Lower leg skin (tissue), 3 donors: ENCODE measurements around the gene ARHGEF25.

Experiments
- CTCF ChIP-seq, 3 donors: fragments of 450-650 bp; IDR thresholded peaks; one replicate each; pipeline ENCODE4 v1.5.1; 2016; ENCODE audit warnings: antibody characterized with exemption in 3 of 3, mild to moderate bottlenecking in 3 of 3, moderate library complexity in 2 of 3
- POLR2A ChIP-seq, 2 donors: fragments of 450-650 bp; IDR thresholded peaks; one replicate each; pipeline ENCODE4 v1.6.1; 2016 to 2017; ENCODE audit warnings: antibody characterized with exemption in 2 of 2, mild to moderate bottlenecking in 1 of 2, moderate library complexity in 1 of 2

- TF ChIP-seq CTCF (IDR thresholded peaks at IDR 0.05) (no peak), POLR2A (IDR thresholded peaks at IDR 0.05) (no peak)
Observed at GRCh38 chr12:57604992-57605810, 6.0 kb upstream of the ARHGEF25 start.
